ENCODE data around the gene PALLD. TPM values are rescaled to one million over a fixed set of nuclear protein-coding genes. Genes with fewer than 3 reads are reported as not detected.
"Not testable (repeated sequence)": the region's sequence is repeated elsewhere in the genome, so short reads cannot be mapped to it uniquely, and the experiment has no call there.

The PALLD gene
- polyA plus RNA-seq, 1 donor, result 182 TPM

DNA sequence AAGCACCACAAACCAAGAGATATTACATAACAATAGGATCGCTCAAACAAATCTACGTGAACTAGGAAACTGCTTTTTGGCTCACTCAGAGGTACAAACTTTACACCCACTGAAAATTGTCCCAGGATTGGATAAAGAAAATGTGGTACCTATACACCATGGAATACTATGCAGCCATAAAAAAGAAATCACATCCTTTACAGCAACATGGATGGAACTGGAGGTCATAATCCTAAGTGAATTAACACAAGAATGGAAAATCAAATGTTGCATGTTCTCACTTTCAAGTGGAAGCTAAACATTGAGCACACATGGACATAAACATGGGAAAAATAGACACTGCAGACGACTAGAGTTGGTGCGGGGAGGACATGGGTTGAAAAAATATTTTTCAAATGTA lies 305.4 kb downstream of the PALLD start:
- no peak for DNase-seq

DNA sequence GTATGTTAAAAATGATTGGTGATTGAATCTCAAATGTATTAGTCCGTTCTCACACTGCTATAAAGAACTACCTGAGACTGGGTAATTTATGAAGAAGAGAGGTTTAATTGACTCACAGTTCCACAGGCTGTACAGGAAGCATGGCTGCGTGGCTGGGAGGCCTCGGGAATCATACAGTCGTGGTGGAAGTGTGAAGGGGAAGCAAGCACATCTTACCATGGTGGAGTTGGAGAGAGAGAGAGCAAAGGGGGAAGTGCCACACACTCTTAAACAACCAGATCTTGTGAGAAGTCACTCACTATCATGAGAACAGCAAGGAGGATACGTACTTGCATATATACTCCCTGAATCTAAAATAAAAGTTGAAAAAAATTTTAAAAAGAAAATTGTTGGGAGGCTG lies 306.2 kb downstream of the PALLD start:
- DNase-seq, result not testable (repeated sequence)

DNA sequence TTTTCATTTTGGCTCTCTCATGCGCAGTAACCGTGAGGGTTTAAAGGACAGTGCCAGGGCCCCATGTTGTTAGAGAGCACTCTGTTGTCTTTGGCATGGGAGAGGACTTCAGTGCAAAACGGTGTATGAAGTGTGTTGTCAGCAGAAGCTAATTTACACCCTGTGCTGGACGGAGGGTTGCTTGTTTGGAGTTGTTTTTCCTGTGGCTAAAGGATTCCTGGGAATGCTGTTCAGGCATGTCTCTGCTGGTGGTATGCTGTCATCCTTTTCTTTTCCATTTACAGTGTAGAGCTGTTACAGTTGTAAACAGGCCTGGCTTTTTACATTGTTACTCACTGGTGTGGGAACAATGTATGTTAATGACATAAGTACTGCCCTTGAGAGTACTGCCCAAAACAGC lies 306.9 kb downstream of the PALLD start:
- DNase-seq, result no peak

DNA sequence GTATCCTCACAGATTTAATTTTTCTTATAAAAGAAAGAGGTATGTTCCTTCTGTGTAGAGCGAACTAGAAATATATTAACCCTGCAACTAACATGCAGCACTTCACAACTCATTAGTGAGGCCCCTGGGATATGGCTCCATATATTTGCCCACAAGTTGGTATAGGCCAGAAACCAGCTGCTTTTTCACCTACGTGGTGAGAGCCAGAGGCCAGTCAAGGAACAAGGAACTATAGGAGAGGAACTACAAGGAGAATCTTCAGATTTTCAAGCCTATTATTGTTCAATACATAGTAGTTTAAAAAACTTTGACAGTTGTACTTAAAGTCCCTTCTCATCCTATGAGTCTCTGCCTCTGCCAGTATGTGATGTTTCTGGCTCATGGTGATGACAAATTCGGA lies 307.3 kb downstream of the PALLD start:
- DNase-seq, result no peak

DNA sequence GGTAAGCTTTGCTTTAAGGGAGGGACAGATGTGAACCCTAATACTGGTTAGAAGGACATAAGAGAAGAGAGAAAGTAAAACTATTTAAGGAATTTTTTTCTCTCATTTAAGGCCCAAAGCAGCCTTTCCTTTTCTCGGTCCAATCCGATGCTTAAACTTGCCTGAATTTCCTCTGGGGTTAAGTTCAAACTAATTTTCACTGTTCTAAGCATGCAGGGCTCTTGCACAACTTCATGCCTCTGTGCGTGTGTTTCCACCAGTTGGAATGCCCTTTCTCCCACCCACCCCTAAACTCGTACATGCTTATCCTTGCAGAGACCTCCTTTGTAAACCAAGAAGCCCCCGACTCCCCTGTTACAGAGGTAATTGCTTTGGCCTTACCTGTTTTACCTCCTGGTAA lies 308.5 kb downstream of the PALLD start:
- DNase-seq, result no peak

DNA sequence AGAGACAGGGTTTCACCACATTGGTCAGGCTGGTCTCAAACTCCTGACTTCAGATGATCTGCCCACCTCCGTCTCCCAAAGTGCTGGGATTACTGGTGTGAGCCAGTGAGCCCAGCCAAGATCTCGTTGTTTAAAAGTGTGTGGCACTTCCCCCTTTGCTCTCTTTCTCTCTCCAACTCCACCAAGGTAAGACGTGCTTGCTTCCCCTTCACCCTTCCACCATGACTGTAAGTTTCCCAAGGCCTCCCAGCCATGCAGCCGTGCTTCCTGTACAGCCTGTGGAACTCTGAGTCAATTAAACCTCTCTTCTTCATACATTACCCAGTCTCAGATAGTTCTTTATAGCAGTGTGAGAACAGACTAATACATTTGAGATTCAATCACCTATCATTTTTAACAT lies 309.4 kb downstream of the PALLD start:
- DNase-seq, result not testable (repeated sequence)

DNA sequence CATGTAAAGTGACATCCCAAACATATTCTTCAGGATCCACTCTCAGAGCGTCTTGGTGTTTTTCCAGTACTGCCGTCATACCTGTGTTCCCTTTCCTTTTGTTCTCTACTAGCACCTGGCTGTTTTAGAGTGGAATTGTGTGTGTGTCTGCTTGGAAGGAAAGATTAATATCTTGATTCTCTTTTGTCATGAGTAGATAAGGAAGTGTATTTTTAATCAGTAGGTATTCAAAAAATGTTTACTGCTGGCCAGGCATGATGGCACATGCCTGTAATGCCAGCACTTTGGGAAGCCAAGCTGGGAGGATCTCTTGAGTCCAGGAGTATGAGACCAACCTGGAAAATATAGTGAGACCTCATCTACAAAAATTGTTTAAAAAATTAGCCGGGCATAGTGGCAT lies 314.4 kb downstream of the PALLD start:
- DNase-seq, result no peak

DNA sequence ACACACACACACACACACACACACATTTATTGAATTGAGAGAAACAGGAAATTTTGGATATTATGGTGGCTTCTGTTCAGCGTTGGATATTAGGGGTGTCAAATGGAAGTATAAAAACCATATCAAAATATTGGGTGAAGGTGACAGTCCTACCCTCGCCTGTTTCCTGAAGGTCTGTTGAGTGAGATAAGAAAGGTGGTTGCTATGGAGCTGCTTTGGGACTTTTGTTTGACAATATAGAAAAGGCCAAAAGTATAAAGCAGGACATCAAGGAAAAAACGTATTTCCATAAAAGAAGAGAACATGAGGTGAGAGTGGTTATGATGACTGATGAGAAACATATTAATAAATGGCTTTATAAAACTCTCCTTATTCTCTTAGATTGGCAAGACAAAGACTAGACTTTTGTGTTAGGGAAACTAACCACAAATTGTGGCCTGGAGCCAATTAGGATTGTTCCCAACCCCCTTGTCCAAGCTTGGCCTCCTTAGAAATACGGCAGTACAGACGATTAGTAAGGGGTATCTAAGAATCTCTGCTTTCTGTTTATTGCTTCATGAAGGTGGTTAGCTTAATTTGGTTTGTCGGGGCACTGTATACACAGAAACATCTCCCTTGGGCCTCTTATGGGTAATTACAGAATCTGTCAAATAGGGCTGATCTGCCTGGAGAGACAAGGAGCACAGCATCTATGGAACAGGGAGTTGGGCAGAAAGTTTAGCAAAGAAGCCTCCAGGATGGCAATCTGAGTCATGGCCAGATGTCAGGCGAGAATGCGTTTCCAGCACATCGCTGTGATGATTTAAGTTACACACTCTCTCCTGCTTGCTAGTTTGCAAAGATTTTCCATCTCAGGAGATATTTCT lies 315.2 kb downstream of the PALLD start:
- peak; percentile 46 for DNase-seq

DNA sequence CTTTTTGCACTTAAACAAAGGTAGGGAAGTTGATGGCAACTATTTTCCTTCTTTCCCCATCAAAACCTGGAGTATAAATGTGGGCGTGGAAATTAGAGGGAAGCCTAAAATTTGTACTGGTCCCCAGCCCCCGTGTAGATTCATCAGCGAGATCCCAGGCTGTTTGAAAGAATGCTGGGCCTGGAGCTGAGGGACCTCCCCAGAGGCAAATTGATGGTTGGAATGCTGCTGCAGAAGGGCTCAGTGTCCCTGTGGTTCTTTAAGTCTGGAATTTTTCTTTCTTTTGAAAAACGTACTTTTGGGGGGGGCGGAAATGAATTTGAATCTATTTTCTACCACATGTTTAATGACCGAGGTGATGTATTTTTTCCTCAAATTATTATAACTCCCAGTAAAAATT lies 316.0 kb downstream of the PALLD start:
- no peak for DNase-seq

DNA sequence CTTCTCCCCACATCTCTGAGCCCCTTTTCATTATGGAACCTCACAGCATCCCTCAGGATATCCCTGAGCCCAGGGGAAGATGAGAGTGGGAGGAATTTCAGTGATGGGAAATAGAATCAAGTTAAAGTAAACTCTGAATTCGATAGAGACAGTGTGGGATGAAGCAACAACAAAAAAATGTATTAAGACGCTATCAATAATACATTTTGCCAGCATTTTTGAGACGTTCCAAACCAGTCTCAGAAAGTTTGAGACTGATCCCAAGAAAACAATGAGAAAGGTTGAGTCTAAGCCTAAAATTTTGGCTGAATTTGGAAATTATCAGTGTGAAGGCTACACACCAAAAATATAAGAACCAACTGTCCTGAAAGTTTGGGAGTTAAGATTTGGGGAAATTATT lies 317.0 kb downstream of the PALLD start:
- no peak for DNase-seq

DNA sequence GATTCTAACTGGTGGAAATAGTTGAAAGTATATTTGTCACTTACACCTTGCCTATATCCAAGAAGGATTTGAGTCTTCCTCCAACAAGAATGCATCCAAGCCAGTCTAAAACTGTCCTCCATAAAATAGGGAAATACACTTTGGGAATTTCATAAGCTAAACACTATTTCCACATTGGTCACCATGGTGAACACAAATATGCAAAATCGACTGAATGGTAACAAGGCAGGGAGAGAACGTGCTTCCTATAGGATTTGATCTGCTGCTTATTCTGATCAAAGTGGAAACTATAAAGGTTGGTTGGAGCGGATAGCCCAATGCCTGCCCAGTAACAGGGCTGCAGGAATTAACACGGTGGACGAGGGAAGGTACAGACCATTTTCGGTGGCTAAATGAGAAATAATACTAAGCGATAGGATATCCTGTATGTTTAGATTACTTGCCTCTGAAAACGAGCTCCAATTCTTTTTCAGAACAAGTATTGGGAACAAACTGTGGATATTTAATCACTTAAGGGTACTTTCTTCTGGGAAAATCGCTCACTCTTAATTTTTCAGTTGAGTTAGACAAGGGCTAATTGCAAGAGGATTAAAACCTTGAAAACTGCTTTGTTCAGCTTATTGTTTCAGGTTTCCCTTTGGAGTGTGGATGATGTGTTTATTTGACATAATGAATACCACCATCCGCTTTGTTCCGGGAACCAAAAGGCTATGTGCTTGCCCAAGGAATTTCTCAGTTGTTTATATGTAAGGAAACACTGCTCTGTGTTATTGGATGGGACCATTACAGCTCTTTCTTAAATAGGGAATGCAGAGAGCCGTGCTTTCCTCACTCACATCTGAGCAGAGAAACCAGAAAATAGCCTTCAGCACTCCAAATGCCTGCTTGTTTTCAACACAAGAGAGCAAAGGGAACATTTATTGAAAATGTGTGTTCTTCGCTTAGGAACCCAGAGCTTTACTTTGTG lies 318.8 kb downstream of the PALLD start:
- DNase-seq, result peak; percentile 70

DNA sequence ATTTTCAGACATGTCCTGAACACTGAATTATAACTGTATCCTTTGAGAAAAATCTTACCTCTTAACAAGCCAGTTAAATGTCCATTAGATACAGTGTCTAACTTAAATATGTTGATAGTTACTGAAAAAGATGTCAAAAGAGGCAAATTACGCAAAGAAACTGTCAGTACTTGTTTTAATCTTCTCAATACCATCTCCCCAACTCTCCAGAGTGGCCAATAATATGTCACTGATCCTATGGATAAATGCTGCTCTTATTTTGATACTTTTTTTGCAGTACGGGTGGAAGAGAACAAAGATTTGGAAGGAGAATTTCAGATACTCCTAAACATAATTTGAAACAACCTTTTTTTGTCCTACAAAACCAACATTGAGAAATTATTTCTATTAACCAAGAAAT lies 320.5 kb downstream of the PALLD start:
- no peak for DNase-seq

DNA sequence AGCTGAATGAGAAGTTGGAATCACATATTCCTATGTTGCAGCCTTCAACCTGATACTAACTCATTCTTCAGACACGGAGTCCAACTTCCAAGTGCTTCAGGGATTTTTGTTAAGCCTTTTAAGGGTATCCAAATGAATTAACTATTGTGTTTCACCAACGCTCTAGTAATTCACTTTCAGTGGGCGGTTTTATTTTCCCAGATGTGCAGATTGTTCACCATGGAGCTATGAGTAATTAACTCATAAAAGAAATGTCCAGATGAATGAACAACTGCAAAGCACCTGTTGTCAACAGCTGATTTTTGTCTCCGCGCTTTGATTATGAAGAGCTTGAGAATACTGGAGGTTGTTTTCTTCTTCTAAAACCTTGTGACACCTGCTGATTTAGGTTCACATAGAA lies 325.6 kb downstream of the PALLD start:
- DNase-seq, result no peak

DNA sequence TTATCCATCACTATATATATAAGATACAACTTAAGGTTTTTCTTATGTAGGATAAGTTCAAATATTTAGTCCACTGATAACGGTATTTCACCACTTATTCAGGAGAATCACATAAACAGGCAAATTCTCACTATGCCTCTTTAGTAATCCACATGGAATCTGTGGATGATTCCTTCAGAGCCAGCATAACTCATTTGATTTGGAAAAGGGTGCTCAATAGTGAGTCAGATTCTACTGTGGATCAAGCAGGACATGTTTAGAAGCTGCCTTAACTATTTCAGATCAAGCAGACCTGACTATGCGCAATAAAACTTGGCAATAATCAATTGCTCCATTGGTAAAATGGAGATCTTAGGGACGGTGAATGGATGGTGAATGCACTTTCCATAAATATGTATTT lies 329.1 kb downstream of the PALLD start:
- DNase-seq, result no peak

DNA sequence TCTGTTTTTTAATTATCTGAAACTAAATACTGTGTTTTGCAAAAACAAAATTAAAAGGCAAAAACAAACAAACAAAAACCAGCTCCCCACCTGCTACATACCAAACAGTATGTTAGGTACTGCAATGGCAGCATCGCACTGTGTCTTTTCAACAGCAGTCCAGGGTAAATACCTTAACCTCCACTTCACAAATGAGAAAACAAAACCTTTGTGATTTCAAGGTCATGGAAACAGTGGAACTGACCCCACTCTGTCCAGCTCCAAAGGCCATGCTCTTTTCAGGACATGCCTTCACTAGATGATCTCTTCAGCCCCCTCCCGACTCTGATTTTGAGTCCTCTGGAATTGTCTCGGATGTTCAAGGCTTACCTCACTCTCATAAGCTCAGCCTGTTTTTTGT lies 329.8 kb downstream of the PALLD start:
- no peak for DNase-seq

DNA sequence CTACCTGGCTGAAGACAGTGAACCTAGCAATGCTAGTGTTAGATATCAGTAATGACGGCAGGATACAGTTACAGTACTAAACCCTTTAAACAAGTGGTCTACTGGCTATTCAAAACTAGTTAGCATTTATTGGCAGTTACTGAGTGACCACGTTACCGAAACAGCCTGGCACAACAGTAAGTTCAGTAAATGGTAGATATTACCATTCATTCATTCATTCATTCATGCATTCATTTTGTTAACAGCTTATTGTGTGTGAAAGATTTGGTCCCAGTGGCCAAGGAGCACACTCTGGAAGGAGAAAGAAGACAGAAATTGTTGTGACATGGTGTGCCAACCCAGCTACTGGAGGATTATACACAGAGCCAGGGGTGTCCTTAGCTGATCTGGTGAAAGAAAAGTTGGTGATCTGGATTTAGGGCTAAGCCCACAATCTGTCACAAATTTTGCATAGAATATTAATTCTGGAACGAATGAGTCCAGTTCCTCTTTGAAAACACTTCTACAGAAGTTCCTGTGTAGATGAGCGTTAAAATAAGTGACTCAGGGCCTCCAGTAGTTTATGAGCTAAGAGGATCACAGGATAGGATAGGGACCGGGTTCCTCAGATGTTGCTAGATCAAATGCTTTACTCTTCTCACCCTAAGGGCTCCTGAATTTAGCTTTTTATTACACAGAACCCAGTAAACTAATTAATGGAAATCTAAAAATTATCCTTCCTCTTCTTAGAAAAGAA lies 334.1 kb downstream of the PALLD start:
- no peak for DNase-seq

DNA sequence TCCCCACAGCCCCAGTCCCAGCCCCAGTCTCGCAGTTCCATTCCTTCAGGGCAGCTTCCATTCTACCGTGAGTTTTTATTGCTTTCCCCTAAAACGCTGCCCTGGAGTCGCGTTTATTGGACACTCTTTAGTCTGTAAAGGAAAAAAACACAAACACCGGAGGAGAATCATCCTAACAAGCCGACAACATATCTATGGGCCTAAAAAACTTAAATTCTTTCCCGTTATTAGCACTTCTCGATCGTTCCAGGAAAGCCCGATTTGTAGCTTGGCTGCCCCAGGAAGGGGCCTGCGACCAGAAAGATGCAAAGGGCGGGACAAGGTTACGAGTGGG lies 334.7 kb downstream of the PALLD start:
- DNase-seq, result no peak

DNA sequence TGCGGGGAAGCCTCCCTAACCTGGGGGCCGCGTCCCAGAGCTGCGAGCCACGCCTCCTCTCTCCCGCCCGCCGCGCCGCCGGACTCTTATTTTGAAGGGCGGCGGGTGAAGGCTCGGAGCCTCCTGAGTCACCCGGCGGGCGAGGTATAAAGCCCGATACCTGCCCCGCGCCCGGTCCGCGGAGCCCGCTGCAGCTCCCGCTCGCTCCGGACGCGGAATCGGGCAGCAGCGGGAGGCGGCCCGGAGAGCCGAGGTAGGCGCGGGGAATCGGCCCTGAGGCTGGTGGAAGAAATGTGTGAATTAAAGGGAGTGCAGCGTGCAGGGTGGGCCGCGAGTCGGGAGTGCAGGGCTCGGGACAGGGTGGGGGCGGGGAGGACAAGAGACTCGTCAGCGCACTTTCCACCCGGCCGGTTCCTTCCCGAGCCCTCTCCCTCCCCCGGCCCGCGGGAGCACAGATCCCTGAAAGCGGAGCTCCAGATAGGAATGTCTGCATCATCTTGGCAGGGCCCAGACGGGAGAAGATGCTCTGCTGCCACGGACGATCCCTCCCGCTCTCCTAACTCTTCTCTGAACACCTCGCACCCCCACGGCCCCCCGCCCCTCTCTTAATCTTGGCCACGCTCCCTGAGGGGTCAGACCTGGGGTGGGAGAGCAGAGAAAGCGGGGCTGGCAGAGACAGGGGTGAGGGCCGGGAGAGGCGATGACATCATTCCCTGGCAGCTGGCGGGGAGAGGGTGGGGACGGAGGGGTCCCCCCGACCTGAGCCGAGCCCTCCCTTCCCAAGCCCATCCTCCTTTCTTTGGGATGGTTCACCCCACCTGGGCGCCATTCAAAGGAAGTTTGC lies 335.3 kb downstream of the PALLD start:
- DNase-seq, result peak; percentile 87

DNA sequence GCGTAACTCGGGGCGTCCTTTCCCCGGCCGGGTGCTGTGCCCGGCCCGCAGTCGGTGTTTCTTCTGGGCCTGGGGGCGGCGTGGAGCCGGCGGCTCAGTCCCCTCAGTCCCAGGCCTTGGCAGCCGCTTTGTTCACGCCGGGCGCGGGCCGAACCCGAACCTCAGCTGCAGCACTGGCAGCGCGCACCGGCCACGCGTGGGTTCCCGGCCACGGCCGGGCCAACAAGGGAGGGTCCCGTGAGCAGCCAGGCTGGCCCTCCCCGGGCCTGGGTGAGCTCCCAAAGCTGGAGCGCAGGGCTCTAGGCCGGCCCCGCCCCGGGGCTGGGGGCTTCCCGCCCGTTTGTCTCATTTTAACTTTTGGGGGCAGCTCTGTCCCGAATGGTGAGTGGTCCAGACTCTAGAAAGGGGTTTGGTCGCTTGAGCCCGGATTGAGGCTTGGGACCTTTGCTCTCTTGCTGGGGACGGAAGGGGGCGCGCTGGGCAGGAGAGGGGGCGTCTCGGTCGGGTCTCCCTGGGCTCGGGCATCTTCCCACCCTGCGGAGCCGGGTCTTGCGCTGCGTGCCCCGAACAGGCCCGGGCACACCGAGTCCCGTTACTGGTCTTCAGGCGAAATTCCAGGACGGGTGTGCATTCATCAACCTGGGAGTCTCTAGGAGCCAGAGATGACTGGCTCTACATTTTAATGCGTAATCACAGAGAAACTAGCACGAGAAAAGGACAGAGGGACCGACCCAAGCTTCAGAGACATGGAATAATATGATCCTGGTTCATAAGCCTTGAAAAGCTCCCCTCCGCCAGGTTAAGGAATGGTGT lies 336.1 kb downstream of the PALLD start:
- DNase-seq, result peak; percentile 57

DNA sequence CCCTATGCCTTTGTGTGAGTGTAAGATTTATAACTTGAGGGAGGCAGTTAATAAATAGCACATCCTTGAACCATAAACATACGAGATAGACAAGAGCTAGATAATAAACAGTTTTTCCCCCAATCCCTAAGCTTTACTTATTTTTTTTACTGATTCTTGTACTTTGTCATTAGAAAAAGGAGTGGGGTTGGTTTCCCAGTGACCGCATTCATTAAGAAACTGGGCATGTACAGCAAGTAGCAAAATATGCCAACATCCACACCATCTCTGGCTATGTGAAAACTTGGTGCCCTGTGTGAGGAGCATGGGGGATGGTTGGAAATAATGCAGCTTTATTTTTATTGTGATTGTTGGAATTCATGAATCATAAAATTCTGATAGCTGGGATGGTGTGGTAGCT lies 337.0 kb downstream of the PALLD start:
- no peak for DNase-seq

DNA sequence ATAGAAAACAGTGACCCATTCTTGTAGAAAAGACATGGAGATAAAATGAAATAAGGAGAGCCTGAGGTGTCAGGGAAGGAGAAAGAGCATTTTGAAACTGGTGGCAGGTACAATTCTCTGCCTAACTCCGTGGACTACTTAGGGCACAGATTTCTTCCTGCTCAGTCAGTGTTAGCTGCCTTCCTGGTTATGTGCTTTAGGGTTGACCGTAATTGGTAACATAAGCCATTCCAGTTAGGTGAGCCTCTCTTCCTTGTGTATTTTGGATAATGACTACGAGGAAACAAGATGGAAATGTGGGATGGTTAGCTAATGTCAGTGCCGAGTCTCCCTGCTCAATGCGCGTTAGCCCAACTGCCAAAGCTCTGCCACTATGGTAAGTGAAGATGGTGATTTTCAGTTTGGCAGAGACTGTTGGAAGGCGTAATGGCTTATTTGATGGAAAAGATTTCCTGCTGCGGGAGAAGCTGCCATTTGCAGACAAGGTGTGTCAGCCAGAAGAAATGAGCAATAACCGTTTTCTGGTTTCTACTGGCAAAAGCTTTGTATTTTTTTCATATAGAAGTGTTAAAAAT lies 339.1 kb downstream of the PALLD start:
- DNase-seq, result no peak

All from hindlimb muscle (tissue), 1 donor.